ENCODE data around the gene ANKRD33B.
"Not testable (repeated sequence)": the region's sequence is repeated elsewhere in the genome, so short reads cannot be mapped to it uniquely, and the experiment has no call there.

Gene ANKRD33B

GRCh38 chr5:10635867-10636350 is 72.0 kb downstream of the ANKRD33B start:
- H3K27ac ChIP-seq (ENCODE audit: low read length) = no peak overlapping the region
- H3K27me3 ChIP-seq (ENCODE audit: low read depth, low read length) = peaks cover 6% of the 10 kb centered on the region
- no peaks in the 10 kb centered on the region for H3K9me3 ChIP-seq (ENCODE audit: control insufficient read depth in 1 of 2, low read length in 2 of 2)
- peaks cover 0 to 8% of the 10 kb centered on the region in 2 donors for H3K4me1 ChIP-seq (ENCODE audit: control insufficient read depth in 1 of 2, insufficient read depth in 2 of 2, low read length in 2 of 2)
- H3K36me3 ChIP-seq (ENCODE audit: control insufficient read depth in 1 of 2, insufficient read depth in 2 of 2, low read length in 2 of 2) = no peaks in the 10 kb centered on the region
- no peak overlapping the region for H3K4me3 ChIP-seq (ENCODE audit: low read depth in 1 of 2, low read length in 2 of 2)

GRCh38 chr5:10636363-10637142 is 72.7 kb downstream of the ANKRD33B start:
- Histone ChIP-seq H3K9me3 (ENCODE audit: control insufficient read depth in 1 of 2, low read length in 2 of 2) (no peaks in the 10 kb centered on the region), H3K4me3 (ENCODE audit: low read depth in 1 of 2, low read length in 2 of 2) (no peak overlapping the region), H3K27me3 (ENCODE audit: low read depth, low read length) (peaks cover 6% of the 10 kb centered on the region), H3K4me1 (ENCODE audit: control insufficient read depth in 1 of 2, insufficient read depth in 2 of 2, low read length in 2 of 2) (peaks cover 0 to 3% of the 10 kb centered on the region in 2 donors), H3K36me3 (ENCODE audit: control insufficient read depth in 1 of 2, insufficient read depth in 2 of 2, low read length in 2 of 2) (no peaks in the 10 kb centered on the region), H3K27ac (ENCODE audit: low read length) (no peak overlapping the region)

GRCh38 chr5:10637944-10638343 is 74.1 kb downstream of the ANKRD33B start:
- Histone ChIP-seq H3K27me3 (ENCODE audit: low read depth, low read length) (peaks cover 6% of the 10 kb centered on the region), H3K4me1 (ENCODE audit: control insufficient read depth in 1 of 2, insufficient read depth in 2 of 2, low read length in 2 of 2) (peaks cover 0 to 3% of the 10 kb centered on the region in 2 donors), H3K27ac (ENCODE audit: low read length) (no peak overlapping the region), H3K36me3 (ENCODE audit: control insufficient read depth in 1 of 2, insufficient read depth in 2 of 2, low read length in 2 of 2) (no peaks in the 10 kb centered on the region), H3K4me3 (ENCODE audit: low read depth in 1 of 2, low read length in 2 of 2) (no peak overlapping the region), H3K9me3 (ENCODE audit: control insufficient read depth in 1 of 2, low read length in 2 of 2) (no peaks in the 10 kb centered on the region)

GRCh38 chr5:10638723-10639122 is 74.9 kb downstream of the ANKRD33B start:
- H3K9me3 ChIP-seq (ENCODE audit: control insufficient read depth in 1 of 2, low read length in 2 of 2); H3K27me3 ChIP-seq (ENCODE audit: low read depth, low read length); H3K36me3 ChIP-seq (ENCODE audit: control insufficient read depth in 1 of 2, insufficient read depth in 2 of 2, low read length in 2 of 2); H3K4me3 ChIP-seq (ENCODE audit: low read depth in 1 of 2, low read length in 2 of 2); H3K4me1 ChIP-seq (ENCODE audit: control insufficient read depth in 1 of 2, insufficient read depth in 2 of 2, low read length in 2 of 2); H3K27ac ChIP-seq (ENCODE audit: low read length): not testable (repeated sequence)

GRCh38 chr5:10639846-10640368 is 76.0 kb downstream of the ANKRD33B start:
- Histone ChIP-seq H3K9me3 (ENCODE audit: control insufficient read depth in 1 of 2, low read length in 2 of 2) (no peaks in the 10 kb centered on the region), H3K27ac (ENCODE audit: low read length) (no peak overlapping the region), H3K36me3 (ENCODE audit: control insufficient read depth in 1 of 2, insufficient read depth in 2 of 2, low read length in 2 of 2) (no peaks in the 10 kb centered on the region), H3K4me1 (ENCODE audit: control insufficient read depth in 1 of 2, insufficient read depth in 2 of 2, low read length in 2 of 2) (peaks cover 0 to 3% of the 10 kb centered on the region in 2 donors), H3K4me3 (ENCODE audit: low read depth in 1 of 2, low read length in 2 of 2) (no peak overlapping the region), H3K27me3 (ENCODE audit: low read depth, low read length) (peaks cover 6% of the 10 kb centered on the region)

- H3K27me3 ChIP-seq (ENCODE audit: low read depth, low read length) = no peaks in the 10 kb centered on the region
- H3K36me3 ChIP-seq (ENCODE audit: control insufficient read depth in 1 of 2, insufficient read depth in 2 of 2, low read length in 2 of 2) = no peaks in the 10 kb centered on the region
Measured at GRCh38 chr5:10642367-10642766, 78.5 kb downstream of the ANKRD33B start.

GRCh38 chr5:10644192-10644591 is 80.3 kb downstream of the ANKRD33B start:
- no peaks in the 10 kb centered on the region for H3K4me1 ChIP-seq (ENCODE audit: control insufficient read depth in 1 of 2, insufficient read depth in 2 of 2, low read length in 2 of 2)
- no peaks in the 10 kb centered on the region for H3K9me3 ChIP-seq (ENCODE audit: control insufficient read depth in 1 of 2, low read length in 2 of 2)
- no peaks in the 10 kb centered on the region for H3K36me3 ChIP-seq (ENCODE audit: control insufficient read depth in 1 of 2, insufficient read depth in 2 of 2, low read length in 2 of 2)
- no peak overlapping the region for H3K27ac ChIP-seq (ENCODE audit: low read length)
- no peaks in the 10 kb centered on the region for H3K27me3 ChIP-seq (ENCODE audit: low read depth, low read length)
- no peak overlapping the region for H3K4me3 ChIP-seq (ENCODE audit: low read depth in 1 of 2, low read length in 2 of 2)

More at GRCh38 chr5:10642367-10642766, 78.5 kb downstream of the ANKRD33B start:
- Histone ChIP-seq H3K4me3 (ENCODE audit: low read depth in 1 of 2, low read length in 2 of 2) (no peak overlapping the region), H3K27ac (ENCODE audit: low read length) (no peak overlapping the region), H3K9me3 (ENCODE audit: control insufficient read depth in 1 of 2, low read length in 2 of 2) (no peaks in the 10 kb centered on the region), H3K4me1 (ENCODE audit: control insufficient read depth in 1 of 2, insufficient read depth in 2 of 2, low read length in 2 of 2) (peaks cover 0 to 3% of the 10 kb centered on the region in 2 donors)

- no peak overlapping the region for H3K4me3 ChIP-seq (ENCODE audit: low read depth in 1 of 2, low read length in 2 of 2)
Measured at GRCh38 chr5:10645146-10645545, 81.3 kb downstream of the ANKRD33B start.

GRCh38 chr5:10645671-10646070 is 81.8 kb downstream of the ANKRD33B start:
- no peak overlapping the region for H3K4me3 ChIP-seq (ENCODE audit: low read depth in 1 of 2, low read length in 2 of 2)
- H3K9me3 ChIP-seq (ENCODE audit: control insufficient read depth in 1 of 2, low read length in 2 of 2) = no peaks in the 10 kb centered on the region
- H3K27ac ChIP-seq (ENCODE audit: low read length) = no peak overlapping the region
- H3K36me3 ChIP-seq (ENCODE audit: control insufficient read depth in 1 of 2, insufficient read depth in 2 of 2, low read length in 2 of 2) = no peaks in the 10 kb centered on the region
- no peaks in the 10 kb centered on the region for H3K4me1 ChIP-seq (ENCODE audit: control insufficient read depth in 1 of 2, insufficient read depth in 2 of 2, low read length in 2 of 2)
- no peaks in the 10 kb centered on the region for H3K27me3 ChIP-seq (ENCODE audit: low read depth, low read length)

More at GRCh38 chr5:10645146-10645545, 81.3 kb downstream of the ANKRD33B start:
- Histone ChIP-seq H3K27me3 (ENCODE audit: low read depth, low read length) (no peaks in the 10 kb centered on the region), H3K27ac (ENCODE audit: low read length) (no peak overlapping the region), H3K36me3 (ENCODE audit: control insufficient read depth in 1 of 2, insufficient read depth in 2 of 2, low read length in 2 of 2) (no peaks in the 10 kb centered on the region), H3K9me3 (ENCODE audit: control insufficient read depth in 1 of 2, low read length in 2 of 2) (no peaks in the 10 kb centered on the region), H3K4me1 (ENCODE audit: control insufficient read depth in 1 of 2, insufficient read depth in 2 of 2, low read length in 2 of 2) (no peaks in the 10 kb centered on the region)

GRCh38 chr5:10647640-10648039 is 83.8 kb downstream of the ANKRD33B start:
- Histone ChIP-seq H3K27me3 (ENCODE audit: low read depth, low read length) (no peaks in the 10 kb centered on the region), H3K36me3 (ENCODE audit: control insufficient read depth in 1 of 2, insufficient read depth in 2 of 2, low read length in 2 of 2) (no peaks in the 10 kb centered on the region), H3K4me1 (ENCODE audit: control insufficient read depth in 1 of 2, insufficient read depth in 2 of 2, low read length in 2 of 2) (no peaks in the 10 kb centered on the region), H3K9me3 (ENCODE audit: control insufficient read depth in 1 of 2, low read length in 2 of 2) (no peaks in the 10 kb centered on the region), H3K27ac (ENCODE audit: low read length) (no peak overlapping the region), H3K4me3 (ENCODE audit: low read depth in 1 of 2, low read length in 2 of 2) (no peak overlapping the region)

- no peaks in the 10 kb centered on the region for H3K9me3 ChIP-seq (ENCODE audit: control insufficient read depth in 1 of 2, low read length in 2 of 2)
- H3K4me3 ChIP-seq (ENCODE audit: low read depth in 1 of 2, low read length in 2 of 2) = no peak overlapping the region
- H3K27me3 ChIP-seq (ENCODE audit: low read depth, low read length) = no peaks in the 10 kb centered on the region
- no peaks in the 10 kb centered on the region for H3K4me1 ChIP-seq (ENCODE audit: control insufficient read depth in 1 of 2, insufficient read depth in 2 of 2, low read length in 2 of 2)
- H3K27ac ChIP-seq (ENCODE audit: low read length) = no peak overlapping the region
- no peaks in the 10 kb centered on the region for H3K36me3 ChIP-seq (ENCODE audit: control insufficient read depth in 1 of 2, insufficient read depth in 2 of 2, low read length in 2 of 2)
Measured at GRCh38 chr5:10648806-10649665, 85.2 kb downstream of the ANKRD33B start.

All from muscle layer of duodenum (tissue), 2 donors.